Loucy (cell line): ENCODE data around the gene SEPHS1.

Experiments
- EZH2phosphoT487 ChIP-seq: fragments of 200-600 bp; IDR thresholded peaks from 2 replicates; pipeline ENCODE4 v1.6.1; 2018; ENCODE audit warnings: antibody characterized with exemption, mild to moderate bottlenecking, moderate library complexity, borderline replicate concordance
- TF ChIP-seq, protein P1 (sequence below): fragments of 200-600 bp; sonication (generic); conservative IDR thresholded peaks from 2 replicates; pipeline ENCODE4 v1.5.1; 2014; ENCODE audit warnings: mild to moderate bottlenecking, antibody characterized with exemption, low read length

DNA sequence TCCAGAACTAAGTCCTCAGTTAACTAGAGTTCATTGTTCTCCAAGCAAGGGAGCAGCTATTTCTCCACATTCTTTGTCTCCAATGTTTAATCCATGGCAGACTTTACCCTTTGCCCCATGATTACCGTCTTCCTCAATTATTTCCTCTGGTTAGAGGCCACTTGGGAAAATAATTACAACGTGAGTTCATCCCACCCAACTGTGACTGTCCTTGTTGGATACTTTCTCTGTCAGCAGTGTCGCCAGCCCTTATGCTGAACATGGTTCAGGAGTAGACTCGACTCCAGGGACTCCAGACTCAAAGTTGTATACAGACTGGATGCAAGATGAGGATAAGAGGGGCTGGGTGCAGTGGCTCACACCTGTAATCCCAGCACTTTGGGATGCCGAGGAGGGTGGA lies 17.1 kb upstream of the SEPHS1 start:
- TF ChIP-seq, protein P1, sequence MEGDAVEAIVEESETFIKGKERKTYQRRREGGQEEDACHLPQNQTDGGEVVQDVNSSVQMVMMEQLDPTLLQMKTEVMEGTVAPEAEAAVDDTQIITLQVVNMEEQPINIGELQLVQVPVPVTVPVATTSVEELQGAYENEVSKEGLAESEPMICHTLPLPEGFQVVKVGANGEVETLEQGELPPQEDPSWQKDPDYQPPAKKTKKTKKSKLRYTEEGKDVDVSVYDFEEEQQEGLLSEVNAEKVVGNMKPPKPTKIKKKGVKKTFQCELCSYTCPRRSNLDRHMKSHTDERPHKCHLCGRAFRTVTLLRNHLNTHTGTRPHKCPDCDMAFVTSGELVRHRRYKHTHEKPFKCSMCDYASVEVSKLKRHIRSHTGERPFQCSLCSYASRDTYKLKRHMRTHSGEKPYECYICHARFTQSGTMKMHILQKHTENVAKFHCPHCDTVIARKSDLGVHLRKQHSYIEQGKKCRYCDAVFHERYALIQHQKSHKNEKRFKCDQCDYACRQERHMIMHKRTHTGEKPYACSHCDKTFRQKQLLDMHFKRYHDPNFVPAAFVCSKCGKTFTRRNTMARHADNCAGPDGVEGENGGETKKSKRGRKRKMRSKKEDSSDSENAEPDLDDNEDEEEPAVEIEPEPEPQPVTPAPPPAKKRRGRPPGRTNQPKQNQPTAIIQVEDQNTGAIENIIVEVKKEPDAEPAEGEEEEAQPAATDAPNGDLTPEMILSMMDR = no peak
- no peak for TF ChIP-seq EZH2phosphoT487
